Suppressor macrophage treated with lipopolysaccharide for 1 hour (primary cell): ENCODE results near the gene COTL1.
A peak's percentile ranks its signal among the peaks of the same experiment; 100 is the strongest.

ENCODE experiments used
- DNase-seq, 3 donors: peaks; one replicate each; pipeline ENCODE4 v3.0.0-alpha.2; 2020 to 2022

Gene COTL1

DNA sequence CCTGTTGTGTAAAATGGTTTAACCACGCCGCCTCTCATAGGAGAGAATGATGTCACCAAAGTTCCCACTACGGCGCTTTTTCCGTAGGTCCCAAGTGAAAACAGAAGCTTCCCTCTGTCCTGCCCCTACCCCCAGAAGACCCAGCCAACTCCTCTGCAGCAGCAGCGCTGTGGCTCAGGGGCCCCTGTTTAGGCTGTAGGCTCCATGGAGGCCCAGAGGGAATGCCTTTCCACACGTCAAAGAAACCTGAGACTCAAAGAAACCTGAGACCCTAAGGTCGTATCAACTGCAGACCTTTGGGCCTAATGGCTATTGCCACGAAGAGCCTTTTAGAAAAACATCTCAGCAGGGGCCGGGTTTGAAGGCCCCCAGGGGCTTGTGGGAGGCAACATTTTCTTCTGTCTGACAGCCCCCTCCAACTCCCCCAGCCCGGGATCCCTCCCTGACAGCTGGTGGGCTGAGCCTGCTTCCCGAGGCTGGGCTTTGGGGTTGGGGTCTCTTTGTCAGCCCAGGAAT is 70.3 kb downstream of the COTL1 start:
- DNase-seq, result no peak

DNA sequence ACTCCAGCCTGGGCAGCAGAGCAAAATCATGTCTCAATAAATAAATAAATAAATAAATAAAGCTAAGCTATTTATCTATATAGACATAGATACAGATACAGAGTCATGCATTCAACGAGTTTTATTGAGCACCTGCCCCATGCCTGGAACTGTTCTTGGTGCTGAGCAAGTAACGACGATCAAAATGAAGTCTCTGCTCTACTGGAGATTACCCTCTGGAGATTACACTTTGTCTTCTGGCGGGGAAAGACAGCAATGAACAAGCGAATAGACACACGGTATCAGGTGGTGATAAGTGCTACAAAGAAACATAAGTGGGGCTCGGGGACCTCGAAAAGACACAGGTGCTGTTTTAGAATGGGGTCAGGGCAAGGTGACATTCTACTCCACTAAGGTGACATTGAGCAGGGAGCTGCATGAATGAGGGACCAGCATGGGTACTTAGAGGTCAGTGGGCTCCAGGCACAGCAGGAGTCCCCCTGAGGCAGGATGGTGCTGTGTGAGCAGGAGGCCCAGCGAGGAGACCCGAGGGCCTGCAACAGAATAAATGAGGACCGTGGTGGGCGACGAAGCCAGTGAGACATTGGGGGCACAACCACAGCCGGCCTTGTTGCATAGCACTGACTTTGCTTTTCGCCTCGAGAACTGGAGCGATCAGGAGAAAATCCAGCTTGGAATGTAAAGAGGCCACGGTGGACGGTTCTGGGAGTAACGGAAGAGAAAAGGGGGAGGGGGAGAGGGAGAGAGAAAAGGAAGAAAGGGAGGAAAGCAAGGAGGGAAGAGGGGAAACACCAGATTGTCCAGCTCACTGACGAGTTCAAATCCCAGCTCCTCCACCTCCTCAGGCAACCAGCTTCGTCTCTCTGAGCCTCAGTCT is 71.0 kb downstream of the COTL1 start:
- no peak for DNase-seq

DNA sequence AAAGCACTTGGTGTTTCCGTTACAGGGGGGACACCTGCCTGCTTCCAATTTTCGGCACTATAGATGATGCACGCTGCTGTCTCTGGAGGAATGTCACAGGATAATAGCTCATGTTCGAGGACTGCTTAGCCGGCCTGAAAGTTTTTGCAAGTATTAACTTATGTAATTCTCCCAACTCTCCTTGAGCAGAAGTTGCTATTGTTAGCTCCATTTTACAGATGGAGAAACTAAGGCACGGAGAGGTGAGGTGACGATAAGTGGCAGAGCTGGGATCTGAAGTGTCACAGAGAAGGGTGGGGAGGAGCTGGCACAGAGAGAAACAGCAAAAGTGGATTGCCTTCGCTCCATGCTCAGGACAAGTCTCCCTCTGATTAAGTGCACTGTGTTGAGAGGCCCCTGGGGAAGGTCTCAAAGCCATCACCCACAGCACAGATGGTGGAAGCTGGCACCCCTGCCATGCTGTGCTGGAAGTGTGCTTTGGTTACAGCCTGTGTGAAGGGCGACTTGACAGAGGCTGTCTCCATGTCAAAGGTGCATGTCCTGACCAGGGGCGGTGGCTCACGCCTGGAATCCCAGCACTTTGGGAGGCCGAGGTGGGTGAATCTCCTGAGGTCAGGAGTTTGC is 72.7 kb downstream of the COTL1 start:
- no peak for DNase-seq

GRCh38 chr16:84544031-84544773 is 73.7 kb downstream of the COTL1 start:
- peak; percentile 37 to 56 (median 39) for DNase-seq

DNA sequence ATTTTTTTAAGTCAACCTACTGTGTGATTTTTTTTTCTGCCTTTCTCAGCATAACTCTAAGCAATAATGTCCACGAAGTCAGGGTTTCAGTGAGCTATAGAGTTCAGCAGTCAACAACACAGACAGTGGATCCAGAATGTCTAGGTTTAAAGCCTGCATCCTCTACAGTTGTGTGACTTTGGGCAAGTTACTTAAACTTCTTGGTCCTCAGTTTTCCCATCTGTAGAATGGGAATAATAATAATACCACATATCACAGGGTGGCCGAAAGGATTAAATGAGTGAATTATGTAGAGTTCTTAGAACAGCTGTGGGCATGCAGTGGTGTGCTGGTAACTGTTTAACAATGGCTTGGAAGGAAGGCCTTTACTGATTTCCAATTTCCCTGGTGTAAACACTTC is 74.6 kb downstream of the COTL1 start:
- no peak for DNase-seq

- no peak for DNase-seq
Observed at GRCh38 chr16:84541999-84542817, 75.7 kb downstream of the COTL1 start.

DNA sequence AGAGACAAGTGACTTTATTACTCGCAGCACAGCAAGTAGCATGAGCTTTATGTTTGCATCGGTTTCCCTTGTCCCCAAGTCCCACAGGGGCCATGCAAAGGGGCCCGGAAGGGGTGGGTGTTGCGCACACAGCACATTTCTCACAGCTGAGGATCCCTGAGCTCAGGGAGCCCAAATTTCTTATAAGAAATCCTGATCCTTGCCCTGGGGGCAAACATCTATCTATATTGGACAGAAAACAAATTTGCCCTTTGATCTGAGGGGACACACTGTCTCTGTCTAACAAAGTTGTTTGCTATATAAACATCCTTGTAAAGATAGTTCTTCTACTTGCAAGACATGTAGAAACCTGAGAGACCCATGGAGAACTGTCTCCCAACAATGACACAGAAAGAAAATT is 77.7 kb downstream of the COTL1 start:
- DNase-seq, result no peak

DNA sequence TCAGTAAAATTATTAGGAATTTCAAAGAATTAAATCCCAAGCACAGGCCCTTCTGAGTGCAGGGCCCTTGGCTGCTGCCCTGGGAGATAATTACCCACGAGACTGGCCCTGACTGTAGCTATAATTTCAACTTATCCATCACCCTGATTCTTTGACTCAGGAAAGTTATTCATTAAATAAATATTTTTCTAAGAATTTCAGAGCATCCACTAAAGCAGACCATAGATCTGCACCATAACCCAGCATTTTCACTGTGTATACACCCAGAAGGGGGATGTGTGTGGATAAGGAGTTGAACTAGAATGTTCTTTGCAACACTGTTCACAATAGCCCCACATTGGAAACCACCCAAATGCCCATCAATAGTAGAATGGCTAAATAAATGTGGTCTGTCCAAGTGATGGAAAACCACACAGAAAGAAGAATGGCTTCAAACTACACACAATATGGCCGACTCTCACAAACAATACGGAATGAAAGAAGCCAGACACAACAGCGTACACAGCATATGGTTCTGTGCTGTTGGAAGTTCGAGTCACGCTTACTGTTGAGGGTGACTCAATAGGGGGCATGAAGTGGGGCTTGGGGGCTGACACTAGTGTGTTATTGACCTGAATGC is 79.5 kb downstream of the COTL1 start:
- no peak for DNase-seq

DNA sequence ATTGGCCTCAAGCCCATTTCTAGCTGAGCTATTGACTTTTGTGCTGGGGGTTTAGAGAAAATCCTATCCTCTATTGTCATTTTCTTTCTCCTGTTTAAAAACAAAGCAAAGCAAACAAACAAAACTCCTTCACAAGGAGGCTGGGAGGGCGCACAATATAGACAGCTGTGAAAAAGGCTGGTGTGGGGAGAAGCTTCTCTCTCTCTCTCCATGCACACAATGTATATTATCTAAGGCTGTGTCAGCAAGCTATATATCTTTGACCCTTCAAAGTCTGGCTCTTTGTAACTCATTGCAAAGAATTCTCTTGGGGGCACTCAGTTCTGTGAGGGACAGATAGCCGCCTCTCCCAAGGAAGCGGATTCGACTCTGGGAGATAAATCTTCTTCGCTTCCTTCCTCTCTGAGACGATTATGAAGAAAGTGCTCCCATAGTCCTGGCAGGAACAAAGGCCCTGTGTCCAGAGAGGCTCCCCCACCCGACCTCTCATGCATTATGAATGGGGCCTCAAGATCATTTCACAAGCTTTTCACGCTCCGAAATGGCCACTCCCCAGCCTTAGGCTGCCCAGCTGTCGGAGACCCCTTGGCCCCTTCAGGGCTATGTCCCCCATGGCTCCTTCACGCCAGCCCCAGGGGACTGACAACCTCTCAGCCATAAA is 80.3 kb downstream of the COTL1 start:
- no peak for DNase-seq

- no peak for DNase-seq
Observed at GRCh38 chr16:84535851-84536250, 82.0 kb downstream of the COTL1 start.

DNA sequence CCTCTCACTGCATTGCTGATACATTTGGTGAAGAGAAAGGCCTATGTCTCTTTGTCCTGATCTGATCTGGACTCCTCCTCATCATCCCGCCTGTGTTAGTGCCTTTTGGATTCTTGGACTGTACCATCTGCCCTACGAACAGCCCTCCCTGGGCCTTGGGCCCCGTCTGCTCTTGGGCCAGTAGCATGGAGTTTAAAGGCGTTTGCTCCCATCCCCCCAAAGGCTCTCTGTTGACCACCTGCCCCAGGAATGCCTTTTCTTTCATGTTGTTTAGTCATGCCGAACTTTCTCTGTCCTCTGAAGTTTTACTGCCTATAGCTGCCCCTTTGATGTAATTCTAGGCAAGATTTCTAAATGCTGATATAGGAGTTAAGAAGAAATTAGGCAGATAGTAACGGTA is 82.5 kb downstream of the COTL1 start:
- DNase-seq, result no peak

DNA sequence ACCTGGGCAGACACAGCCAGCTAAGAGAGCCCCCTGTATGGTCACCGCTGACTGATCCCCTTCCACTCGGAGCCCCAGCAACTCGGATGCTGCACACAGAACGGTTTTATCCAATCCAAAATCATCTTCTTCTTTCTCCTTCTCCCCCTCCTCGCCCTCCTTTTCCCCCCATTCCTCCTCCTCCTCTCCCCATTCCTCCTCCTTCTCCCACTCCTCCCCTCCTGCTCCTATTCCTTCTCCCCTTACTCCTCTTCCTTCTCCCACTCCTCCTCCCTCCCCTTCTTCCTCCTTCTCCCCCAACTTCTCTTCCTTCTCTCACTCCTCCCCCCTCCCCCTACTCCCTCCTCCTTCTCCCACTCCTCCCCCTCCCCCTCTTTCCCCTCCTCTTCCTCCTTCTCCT is 83.1 kb downstream of the COTL1 start:
- DNase-seq, result no peak

DNA sequence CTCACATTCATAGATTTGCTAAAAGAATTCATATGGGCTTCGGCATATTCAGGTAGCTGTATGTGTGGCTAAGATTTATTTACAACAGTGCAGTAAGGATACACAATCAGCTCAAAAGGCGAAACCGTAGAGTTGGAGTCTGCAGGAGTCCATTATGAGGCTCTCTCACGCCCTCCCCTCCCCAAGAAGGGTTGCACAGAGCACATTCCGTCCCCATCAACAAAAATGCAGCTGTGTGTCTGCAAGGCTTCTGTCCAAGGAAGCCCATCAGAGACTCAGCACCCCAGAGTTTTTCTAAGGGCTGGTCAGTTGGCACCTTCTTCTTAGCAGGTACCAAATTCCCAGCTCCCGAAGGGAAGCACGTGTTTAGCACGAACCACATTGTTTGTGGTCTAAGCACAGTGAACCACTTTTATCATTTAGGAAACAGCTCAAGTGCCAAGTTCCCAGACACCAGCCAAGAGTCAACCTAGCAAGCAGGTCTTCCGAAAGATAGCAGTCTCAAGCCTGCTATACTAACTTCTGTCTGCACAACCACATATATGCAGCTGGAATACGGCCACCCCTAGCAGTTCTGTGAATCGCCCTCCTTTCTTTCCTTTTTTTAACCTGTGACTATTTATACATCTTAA is 84.9 kb downstream of the COTL1 start:
- DNase-seq, result no peak

GRCh38 chr16:84532291-84532724 is 85.6 kb downstream of the COTL1 start:
- peak; percentile 81 to 85 (median 85) for DNase-seq

- DNase-seq, result no peak
Observed at GRCh38 chr16:84531671-84532111, 86.2 kb downstream of the COTL1 start.

- DNase-seq, result no peak
Observed at GRCh38 chr16:84530590-84530989, 87.3 kb downstream of the COTL1 start.

DNA sequence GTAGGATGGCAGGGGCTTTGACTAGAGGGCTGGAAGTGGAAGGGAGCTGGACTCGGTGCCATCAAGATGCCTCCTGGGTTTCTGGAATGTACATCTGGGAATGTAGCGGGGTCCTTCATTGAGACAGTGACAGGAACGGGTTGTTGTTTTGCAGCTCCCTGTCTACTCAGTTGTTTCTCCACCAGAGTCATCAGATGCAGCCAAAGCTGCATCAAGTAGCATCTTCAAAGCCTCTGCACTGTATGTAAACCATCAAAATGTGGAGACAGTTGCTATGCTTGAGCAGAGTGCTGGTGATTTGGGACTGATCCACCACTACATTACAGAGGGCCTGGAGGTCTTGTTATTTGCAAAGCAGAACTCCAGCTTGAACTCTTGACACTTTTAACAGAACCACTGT is 88.3 kb downstream of the COTL1 start:
- DNase-seq, result no peak

DNA sequence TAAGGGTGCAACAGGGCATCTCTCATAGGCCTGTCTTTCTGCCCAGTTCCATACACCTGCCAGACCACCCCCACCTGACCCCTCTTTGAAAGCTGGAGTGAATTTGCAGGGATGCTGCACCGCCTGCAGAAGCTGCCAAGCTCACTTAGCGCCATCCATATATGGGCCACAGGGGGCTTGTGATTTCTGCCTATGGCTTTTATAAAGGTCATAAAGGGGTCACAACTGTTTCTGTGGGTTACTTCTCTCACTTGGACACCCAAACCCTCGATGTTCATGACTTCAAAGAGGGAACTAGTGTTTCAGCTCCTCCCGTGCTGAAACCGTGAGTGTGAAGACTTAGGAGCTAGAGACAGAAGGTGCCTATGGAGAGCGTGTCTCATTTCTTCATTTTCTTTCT is 89.6 kb downstream of the COTL1 start:
- DNase-seq, result peak in 2 of 3 donors; percentile 26 to 45

GRCh38 chr16:84527532-84528269 is 90.2 kb downstream of the COTL1 start:
- DNase-seq, result peak; percentile 63 to 68 (median 68)
